LNCaP clone FGC (cell line): ENCODE data around the gene PNKP.

ENCODE experiments used
- DNase-seq: peaks from one replicate; pipeline ENCODE4 v3.0.0-alpha.2; 2011; ENCODE audit warnings: low read depth
- H3K4me3 ChIP-seq: 2 replicates; pipeline ENCODE4 v1.5.1; 2011; ENCODE audit warnings: mild to moderate bottlenecking, low read depth, low read length, control low read depth
- TF ChIP-seq, protein P1 (sequence below): IDR thresholded peaks from 2 replicates; pipeline ENCODE4 v1.5.1; 2012; ENCODE audit warnings: mild to moderate bottlenecking; ENCODE audit not compliant: control insufficient read depth, insufficient read depth; ENCODE audit errors: extremely low read depth

PNKP gene

DNA sequence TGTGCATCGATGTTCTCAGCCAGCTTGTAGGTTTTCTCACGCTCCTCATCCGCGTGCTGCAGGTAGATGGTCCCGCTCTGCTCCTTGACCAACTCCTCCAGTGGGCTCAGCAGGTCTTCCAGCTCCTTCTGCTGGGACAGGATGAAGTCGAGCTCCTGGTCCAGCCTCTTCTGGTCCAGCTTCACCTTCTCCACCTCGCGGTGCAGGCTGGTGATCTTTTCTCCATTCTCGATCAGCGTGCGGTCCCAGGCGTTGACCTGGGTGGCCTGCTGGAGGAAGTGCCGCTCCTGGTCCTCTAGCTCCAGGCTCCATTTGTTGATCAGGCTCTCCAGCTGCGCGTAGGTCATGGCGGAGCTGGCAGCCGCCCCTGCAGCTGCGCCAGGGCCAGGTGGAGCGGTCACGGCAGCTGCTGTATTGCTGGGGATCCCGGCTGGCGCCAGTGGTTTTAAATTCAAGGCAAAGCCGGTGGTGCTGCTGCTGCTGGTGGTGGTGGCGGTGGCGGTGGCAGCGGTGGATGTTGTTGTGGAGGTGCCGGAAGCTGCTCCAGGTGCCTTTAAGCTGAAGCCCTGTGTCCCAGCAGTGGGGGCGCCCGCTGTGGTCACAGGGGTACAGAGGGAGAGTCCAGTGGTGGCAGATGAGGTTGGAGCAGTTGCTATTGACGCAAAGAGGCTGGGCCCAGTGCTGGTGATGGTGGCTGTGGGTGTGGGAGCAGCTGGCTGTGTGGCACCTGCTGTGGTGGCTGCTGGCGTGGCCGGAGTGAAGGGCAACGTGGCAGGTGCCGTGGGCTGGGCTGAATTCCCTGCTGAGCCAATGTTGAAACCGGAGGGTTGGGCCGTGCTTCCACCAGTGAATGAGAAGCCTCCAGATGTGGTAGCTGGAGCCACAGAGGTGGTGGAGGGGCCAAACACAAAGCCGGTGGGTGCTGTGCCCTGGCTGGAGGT lies 41.4 kb upstream of the PNKP start:
- no peak overlapping the region for H3K4me3 ChIP-seq
- TF ChIP-seq, protein P1, sequence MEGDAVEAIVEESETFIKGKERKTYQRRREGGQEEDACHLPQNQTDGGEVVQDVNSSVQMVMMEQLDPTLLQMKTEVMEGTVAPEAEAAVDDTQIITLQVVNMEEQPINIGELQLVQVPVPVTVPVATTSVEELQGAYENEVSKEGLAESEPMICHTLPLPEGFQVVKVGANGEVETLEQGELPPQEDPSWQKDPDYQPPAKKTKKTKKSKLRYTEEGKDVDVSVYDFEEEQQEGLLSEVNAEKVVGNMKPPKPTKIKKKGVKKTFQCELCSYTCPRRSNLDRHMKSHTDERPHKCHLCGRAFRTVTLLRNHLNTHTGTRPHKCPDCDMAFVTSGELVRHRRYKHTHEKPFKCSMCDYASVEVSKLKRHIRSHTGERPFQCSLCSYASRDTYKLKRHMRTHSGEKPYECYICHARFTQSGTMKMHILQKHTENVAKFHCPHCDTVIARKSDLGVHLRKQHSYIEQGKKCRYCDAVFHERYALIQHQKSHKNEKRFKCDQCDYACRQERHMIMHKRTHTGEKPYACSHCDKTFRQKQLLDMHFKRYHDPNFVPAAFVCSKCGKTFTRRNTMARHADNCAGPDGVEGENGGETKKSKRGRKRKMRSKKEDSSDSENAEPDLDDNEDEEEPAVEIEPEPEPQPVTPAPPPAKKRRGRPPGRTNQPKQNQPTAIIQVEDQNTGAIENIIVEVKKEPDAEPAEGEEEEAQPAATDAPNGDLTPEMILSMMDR, result no peak
- DNase-seq, result no peak

DNA sequence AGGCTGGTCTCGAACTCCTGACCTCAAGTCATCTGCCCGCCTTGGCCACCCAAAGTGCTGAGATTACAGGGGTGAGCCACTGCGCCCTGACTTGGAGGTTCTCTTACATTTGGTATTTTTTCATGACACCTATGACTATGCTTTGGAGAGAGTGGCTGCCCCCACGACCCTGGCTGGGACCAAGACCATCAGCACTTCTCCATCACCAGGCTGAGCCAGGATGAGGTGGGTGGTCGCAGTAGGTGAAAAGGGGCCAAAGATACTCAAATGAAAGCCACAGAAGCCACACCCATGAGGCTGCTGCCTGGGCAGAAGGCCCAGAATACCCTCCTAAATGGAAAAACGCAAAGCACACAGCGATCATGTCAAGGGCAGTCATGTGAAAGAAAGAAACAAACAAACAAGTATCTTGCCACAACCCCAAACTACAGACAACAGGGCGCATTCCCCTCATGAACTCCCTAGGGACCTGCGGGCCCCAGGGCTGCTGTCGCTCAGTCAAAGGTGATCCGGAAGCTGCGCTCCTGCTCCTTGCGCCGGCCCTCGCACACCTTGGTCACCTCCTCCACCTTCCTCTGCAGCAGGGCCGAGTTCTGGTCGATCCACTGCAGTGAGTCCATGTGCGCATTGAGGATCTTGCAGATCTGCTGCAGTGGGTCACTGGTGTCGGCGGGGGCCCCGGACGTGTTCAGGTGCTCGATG lies 40.5 kb upstream of the PNKP start:
- no peak overlapping the region for H3K4me3 ChIP-seq
- TF ChIP-seq, protein P1, result no peak
- DNase-seq, result no peak

DNA sequence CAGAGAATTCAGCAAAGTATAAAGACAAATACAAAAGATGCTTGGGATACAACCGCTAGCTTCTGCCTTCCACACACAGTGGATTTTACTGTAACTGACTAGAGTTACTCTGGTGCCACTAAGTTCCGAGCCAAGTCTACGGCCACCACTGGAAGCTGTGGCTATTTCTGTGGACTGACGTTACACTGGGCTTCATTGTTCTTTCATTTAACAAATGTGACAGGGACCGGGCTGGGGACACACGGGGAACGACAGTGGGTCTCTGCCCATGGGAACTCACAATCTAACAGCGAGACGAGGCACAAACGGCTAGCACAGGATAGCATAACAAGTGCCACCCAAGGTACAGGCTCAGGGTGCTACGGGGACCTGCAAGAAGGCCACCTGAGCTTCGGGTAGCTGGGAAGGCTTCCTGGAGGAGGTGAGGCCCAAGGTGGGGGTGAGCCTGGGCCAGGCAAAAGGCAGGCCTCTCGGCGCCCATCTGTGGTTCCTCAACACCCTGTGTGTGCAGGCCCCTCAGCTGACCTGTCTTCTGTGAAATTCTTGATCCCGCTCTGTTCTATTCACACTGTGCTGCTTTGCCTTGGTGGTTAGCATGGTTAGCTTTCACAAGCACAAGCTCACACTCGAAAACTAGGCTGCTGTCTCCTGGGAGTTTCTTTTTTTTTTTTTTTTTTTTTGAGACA lies 39.6 kb upstream of the PNKP start:
- DNase-seq, result no peak
- TF ChIP-seq, protein P1, result no peak
- H3K4me3 ChIP-seq, result no peak overlapping the region

DNA sequence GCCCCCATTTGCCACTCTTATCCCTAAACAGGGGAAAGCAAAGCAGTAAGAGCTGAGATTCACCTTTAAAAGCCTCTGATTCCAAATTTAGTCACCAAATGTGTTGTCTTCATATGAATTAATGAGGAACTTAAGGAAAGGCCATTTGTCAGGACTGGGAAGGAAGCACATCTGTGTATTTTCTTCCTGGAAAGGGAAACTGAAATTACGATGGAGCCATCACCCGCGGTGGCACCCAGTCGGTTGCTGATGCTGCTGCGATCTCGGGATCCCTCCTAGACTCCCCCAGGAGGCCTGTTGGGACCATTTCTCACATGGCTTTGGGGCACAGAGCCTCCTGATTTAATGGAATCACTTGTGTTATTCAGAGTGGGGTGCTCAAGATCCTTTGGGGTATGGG lies 36.8 kb upstream of the PNKP start:
- H3K4me3 ChIP-seq, result no peak overlapping the region
- TF ChIP-seq, protein P1, result no peak

DNA sequence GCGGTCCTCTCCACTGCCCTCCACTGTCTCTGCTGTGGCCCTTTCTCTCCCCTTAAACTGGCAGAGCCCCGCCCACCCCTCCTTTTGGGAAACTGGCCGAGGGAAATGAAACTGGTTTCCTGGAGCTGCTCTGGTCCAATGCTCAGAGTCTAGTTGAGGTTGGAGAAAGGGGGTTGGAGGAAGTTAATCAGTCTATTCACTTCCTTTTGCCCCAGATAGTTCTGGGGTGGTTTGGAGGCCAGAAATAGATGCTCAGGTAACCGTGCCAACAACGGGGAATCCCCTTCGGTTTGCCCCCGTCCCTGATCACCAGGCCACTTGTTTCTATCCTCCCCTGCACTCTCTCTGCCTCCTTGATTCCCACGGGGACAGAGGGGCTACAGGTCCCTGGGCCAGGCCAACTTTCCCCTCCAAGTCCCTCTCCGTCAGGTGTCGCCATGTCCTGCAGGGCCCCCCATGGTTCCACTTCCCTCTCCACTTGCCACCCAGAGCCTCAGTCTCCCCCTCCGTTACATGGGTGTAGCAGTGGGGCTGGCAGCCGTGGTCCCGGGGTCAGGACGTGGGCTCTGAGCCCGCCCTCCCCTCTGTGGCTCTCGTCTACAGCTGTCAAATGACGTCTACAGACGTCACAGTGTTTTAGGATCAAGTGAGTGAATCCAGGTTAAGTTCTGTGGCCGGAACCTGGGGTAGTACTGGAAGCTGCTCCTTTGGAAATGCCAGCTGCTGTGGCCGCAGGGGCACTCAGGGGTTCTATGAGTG lies 29.7 kb upstream of the PNKP start, which contains the start of gene IL4I1:
Gene IL4I1, minus strand, starts transcription at position 25 of the 759 bp plus-strand sequence. CDS start 727 bp downstream, outside the sequence.
- DNase-seq, result no peak
- no peak within 1 kb of the TSS for H3K4me3 ChIP-seq
- TF ChIP-seq, protein P1, result no peak

More for the DNA sequence above, 36.8 kb upstream of the PNKP start:
- no peak for DNase-seq
